ENCODE measurements around the gene STRIT1. TPM values are rescaled to one million over a fixed set of nuclear protein-coding genes. Genes with fewer than 3 reads are reported as not detected.

STRIT1 gene
- total and polyA plus RNA-seq, 8 donors = 0.73 TPM; not detected in 7

GRCh38 chr3:155242342-155242741 lies 51.1 kb downstream of the STRIT1 start:
- intact Hi-C loops (cut with DNase I) = no loop called here
- no peak overlapping the region for H3K27ac ChIP-seq
- no peaks in the 10 kb centered on the region for H3K4me1 ChIP-seq
- no peaks in the 10 kb centered on the region for H3K9me3 ChIP-seq
- ATAC-seq (no peak), FAIRE-seq (no peak), DNase-seq (no peak)
- H3K27me3 ChIP-seq = no peaks in the 10 kb centered on the region
- no peak overlapping the region for H3K4me3 ChIP-seq
- no peaks in the 10 kb centered on the region for H3K36me3 ChIP-seq
- TF ChIP-seq CTCF (IDR thresholded peaks at IDR 0.05) = no peak

- no peak for FAIRE-seq
- Histone ChIP-seq H3K9me3 (no peaks in the 10 kb centered on the region), H3K27me3 (no peaks in the 10 kb centered on the region), H3K4me3 (no peak overlapping the region), H3K36me3 (no peaks in the 10 kb centered on the region), H3K4me1 (no peaks in the 10 kb centered on the region), H3K27ac (no peak overlapping the region)
- intact Hi-C loops (cut with DNase I) = no loop called here
- 62 to 75% methylated on average over 4 of the region's 4 CpGs for WGBS, 2 donors
- no peak for ATAC-seq
- TF ChIP-seq CTCF (IDR thresholded peaks at IDR 0.05) = no peak
- DNase-seq = no peak
Measured at GRCh38 chr3:155241579-155241978, 51.9 kb downstream of the STRIT1 start.

Other genes starting within 250 kb of the STRIT1 start
- gene MME, start 213.4 kb downstream of the STRIT1 start, total RNA-seq = 1 to 10 TPM in 3 of 6 donors, under 1 TPM in 3; 0.19 to 3.2 (median 1.3) TPM
- under 1 TPM; 0.45 to 0.65 TPM for gene MME, start 213.4 kb downstream of the STRIT1 start, polyA plus RNA-seq

All from pancreas (tissue), 10 donors.